GM21423 (cell line): Measurements from ENCODE around the gene SNX30.
"Not testable (repeated sequence)": the region's sequence is repeated elsewhere in the genome, so short reads cannot be mapped to it uniquely, and the experiment has no call there.

Source experiments
- ATAC-seq: cut with Tn5 transposase; IDR thresholded peaks from one replicate; pipeline ENCODE4 v1.9.1; 2021; ENCODE audit warnings: mild to moderate bottlenecking, moderate library complexity; ENCODE audit not compliant: unreplicated experiment

SNX30 gene

GRCh38 chr9:112750016-112750763 lies at the start of gene SNX30:
Gene SNX30 (plus strand): TSS chr9:112750760. CDS start chr9:112751002, 242 bp downstream.
- peak; percentile 77 for ATAC-seq

GRCh38 chr9:112703304-112703703 lies 47.3 kb upstream of the SNX30 start:
- no peak for ATAC-seq

- no peak for ATAC-seq
Measured at GRCh38 chr9:112705768-112706427, 44.7 kb upstream of the SNX30 start.

- ATAC-seq = no peak
Measured at GRCh38 chr9:112711050-112711689, 39.4 kb upstream of the SNX30 start.

GRCh38 chr9:112712678-112713077 lies 37.9 kb upstream of the SNX30 start:
- no peak for ATAC-seq

GRCh38 chr9:112717661-112718331 lies 32.8 kb upstream of the SNX30 start, which contains the start of gene INIP:
Gene INIP (minus strand): TSS chr9:112718117. CDS start chr9:112716485, 1,632 bp downstream.
- ATAC-seq = peak; percentile 94

GRCh38 chr9:112719241-112719691 lies 31.3 kb upstream of the SNX30 start:
- no peak for ATAC-seq

- no peak for ATAC-seq
Measured at GRCh38 chr9:112719696-112720095, 30.9 kb upstream of the SNX30 start.

GRCh38 chr9:112720113-112720780 lies 30.3 kb upstream of the SNX30 start:
- ATAC-seq = no peak

GRCh38 chr9:112722749-112723148 lies 27.8 kb upstream of the SNX30 start:
- ATAC-seq = not testable (repeated sequence)

GRCh38 chr9:112725961-112726360 lies 24.6 kb upstream of the SNX30 start:
- ATAC-seq = no peak

- ATAC-seq = no peak
Measured at GRCh38 chr9:112726428-112726827, 24.1 kb upstream of the SNX30 start.

GRCh38 chr9:112728401-112728800 lies 22.2 kb upstream of the SNX30 start:
- ATAC-seq = no peak

GRCh38 chr9:112731971-112732370 lies 18.6 kb upstream of the SNX30 start:
- ATAC-seq = no peak

GRCh38 chr9:112734892-112735291 lies 15.7 kb upstream of the SNX30 start:
- ATAC-seq = no peak

GRCh38 chr9:112743216-112743836 lies 7.2 kb upstream of the SNX30 start:
- no peak for ATAC-seq

- no peak for ATAC-seq
Measured at GRCh38 chr9:112744177-112744576, 6.4 kb upstream of the SNX30 start.

- no peak for ATAC-seq
Measured at GRCh38 chr9:112747094-112747493, 3.5 kb upstream of the SNX30 start.

- ATAC-seq = no peak
Measured at GRCh38 chr9:112750764-112751055, 150 bp downstream of the SNX30 start.

- ATAC-seq = peak; percentile 29
Measured at GRCh38 chr9:112751056-112751795, 666 bp downstream of the SNX30 start.
